Endothelial cell (in vitro differentiated cells): ENCODE data around the gene ATXN10. TPM values are rescaled to one million over a fixed set of nuclear protein-coding genes. Genes with fewer than 3 reads are reported as not detected.
A peak's percentile ranks its signal among the peaks of the same experiment; 100 is the strongest.

Source experiments
- DNase-seq: peaks from one replicate; pipeline ENCODE4 v3.0.0; 2021; ENCODE audit warnings: low spot score
- H3K27ac Mint-ChIP-seq: one replicate; pipeline ENCODE4 v1.8.0; 2021; ENCODE audit warnings: mixed read lengths, inconsistent platforms; ENCODE audit not compliant: unreplicated experiment
- H3K27me3 Mint-ChIP-seq: one replicate; pipeline ENCODE4 v1.8.0; 2021; ENCODE audit warnings: mild to moderate bottlenecking, moderate library complexity, mixed read lengths, inconsistent platforms; ENCODE audit not compliant: unreplicated experiment
- H3K36me3 Mint-ChIP-seq: one replicate; pipeline ENCODE4 v1.8.0; 2021; ENCODE audit warnings: mild to moderate bottlenecking, low read depth, mixed read lengths, inconsistent platforms; ENCODE audit not compliant: unreplicated experiment
- H3K4me1 Mint-ChIP-seq: one replicate; pipeline ENCODE4 v1.8.0; 2021; ENCODE audit warnings: mild to moderate bottlenecking, mixed read lengths, inconsistent platforms; ENCODE audit not compliant: unreplicated experiment
- H3K4me3 Mint-ChIP-seq: one replicate; pipeline ENCODE4 v1.8.0; 2021; ENCODE audit warnings: mild to moderate bottlenecking, mixed read lengths, inconsistent platforms; ENCODE audit not compliant: unreplicated experiment
- H3K9me3 Mint-ChIP-seq: one replicate; pipeline ENCODE4 v1.8.0; 2021; ENCODE audit warnings: mixed read lengths, inconsistent platforms; ENCODE audit not compliant: unreplicated experiment
- total RNA-seq: library from RNA; stranded (reverse); fragmentation: NEBNext Ultra II Directional; extraction: Animal tissue kit (Norgen Biotek cat#: 25700); gene quantifications from one replicate; pipeline ENCODE4 v1.2.1, GENCODE V29; 2021; ENCODE audit not compliant: unreplicated experiment
- TF ChIP-seq, protein P1 (sequence below): fragments of 200-600 bp; sonication (generic); IDR thresholded peaks from one replicate; pipeline ENCODE4 v1.5.0; 2021; ENCODE audit warnings: antibody characterized with exemption; ENCODE audit not compliant: unreplicated experiment

The ATXN10 gene
- total RNA-seq, 1 donor from 2014 or later: 152 TPM

DNA sequence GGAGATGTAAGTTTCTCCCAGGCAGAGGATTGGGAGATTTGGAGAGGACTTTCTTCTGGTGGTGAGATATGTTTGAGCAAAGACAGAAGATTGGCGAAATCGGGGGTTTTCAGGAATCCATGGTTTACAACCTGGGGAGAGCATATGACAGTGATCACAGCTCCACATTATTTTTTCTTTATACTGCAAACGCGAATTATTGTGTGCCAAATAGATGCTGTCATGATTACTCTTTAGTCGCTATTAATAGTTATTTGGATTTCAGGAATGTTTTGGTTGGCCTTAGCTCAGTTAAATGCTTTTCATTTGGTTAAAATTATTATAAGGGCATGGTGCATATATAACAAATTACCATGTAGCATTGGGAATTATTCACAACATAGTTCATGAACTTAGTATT, 15.2 kb downstream of the ATXN10 start:
- TF ChIP-seq, protein P1, sequence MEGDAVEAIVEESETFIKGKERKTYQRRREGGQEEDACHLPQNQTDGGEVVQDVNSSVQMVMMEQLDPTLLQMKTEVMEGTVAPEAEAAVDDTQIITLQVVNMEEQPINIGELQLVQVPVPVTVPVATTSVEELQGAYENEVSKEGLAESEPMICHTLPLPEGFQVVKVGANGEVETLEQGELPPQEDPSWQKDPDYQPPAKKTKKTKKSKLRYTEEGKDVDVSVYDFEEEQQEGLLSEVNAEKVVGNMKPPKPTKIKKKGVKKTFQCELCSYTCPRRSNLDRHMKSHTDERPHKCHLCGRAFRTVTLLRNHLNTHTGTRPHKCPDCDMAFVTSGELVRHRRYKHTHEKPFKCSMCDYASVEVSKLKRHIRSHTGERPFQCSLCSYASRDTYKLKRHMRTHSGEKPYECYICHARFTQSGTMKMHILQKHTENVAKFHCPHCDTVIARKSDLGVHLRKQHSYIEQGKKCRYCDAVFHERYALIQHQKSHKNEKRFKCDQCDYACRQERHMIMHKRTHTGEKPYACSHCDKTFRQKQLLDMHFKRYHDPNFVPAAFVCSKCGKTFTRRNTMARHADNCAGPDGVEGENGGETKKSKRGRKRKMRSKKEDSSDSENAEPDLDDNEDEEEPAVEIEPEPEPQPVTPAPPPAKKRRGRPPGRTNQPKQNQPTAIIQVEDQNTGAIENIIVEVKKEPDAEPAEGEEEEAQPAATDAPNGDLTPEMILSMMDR: no peak
- Mint-ChIP-seq H3K9me3 (no peaks in the 10 kb centered on the region), H3K4me3 (no peak overlapping the region), H3K36me3 (peaks cover 5% of the 10 kb centered on the region), H3K27me3 (no peaks in the 10 kb centered on the region), H3K27ac (no peak overlapping the region), H3K4me1 (peaks cover 11% of the 10 kb centered on the region)
- no peak for DNase-seq

DNA sequence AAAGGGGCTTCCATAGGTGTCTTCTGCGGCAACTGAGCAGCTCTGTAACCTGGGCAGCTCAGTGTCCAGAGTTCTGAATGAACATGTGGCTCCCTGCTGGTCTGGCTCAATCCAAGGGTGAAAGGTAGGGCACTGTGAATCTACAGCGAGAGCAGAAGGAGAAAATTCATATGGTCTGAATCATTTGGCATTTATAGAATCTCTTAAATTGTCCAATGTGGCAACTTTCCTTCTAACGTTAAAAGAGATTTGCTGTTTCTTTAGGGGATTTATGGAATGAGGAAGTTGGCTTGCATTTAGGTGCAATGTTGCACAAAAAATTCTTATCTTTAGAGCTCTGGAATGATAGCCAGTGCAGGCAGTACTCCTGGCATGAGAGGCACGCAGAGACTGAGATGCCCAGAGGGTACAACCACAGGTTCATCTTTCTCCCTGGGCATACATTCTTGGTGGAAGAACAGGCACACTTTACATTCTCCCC, 17.0 kb downstream of the ATXN10 start:
- Mint-ChIP-seq H3K27ac (no peak overlapping the region), H3K4me1 (peaks cover 16% of the 10 kb centered on the region), H3K9me3 (no peaks in the 10 kb centered on the region), H3K36me3 (peaks cover 13% of the 10 kb centered on the region), H3K27me3 (no peaks in the 10 kb centered on the region), H3K4me3 (no peak overlapping the region)
- TF ChIP-seq, protein P1: no peak
- no peak for DNase-seq

DNA sequence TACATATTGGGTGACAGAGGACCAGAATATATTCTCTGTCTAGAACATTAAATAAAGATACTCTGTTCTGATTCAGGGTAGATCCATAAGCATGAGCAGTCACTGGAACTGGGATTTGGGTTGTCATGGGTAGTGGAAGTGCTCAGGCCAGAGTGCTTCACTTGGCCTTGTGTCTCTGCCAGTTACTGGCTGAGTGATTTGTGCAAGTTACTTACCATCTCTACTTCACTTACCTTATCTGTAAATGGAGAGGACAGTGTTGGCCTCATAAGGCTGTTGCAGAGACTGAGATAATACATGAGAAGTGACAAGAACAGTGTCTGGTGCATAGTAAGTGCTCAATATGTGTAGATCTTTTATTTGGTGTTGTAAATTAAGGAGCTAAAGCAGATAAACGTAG, 17.6 kb downstream of the ATXN10 start:
- no peak overlapping the region for H3K27ac Mint-ChIP-seq
- no peaks in the 10 kb centered on the region for H3K27me3 Mint-ChIP-seq
- peaks cover 16% of the 10 kb centered on the region for H3K4me1 Mint-ChIP-seq
- DNase-seq: no peak
- peaks cover 17% of the 10 kb centered on the region for H3K36me3 Mint-ChIP-seq
- H3K4me3 Mint-ChIP-seq: no peak overlapping the region
- H3K9me3 Mint-ChIP-seq: no peaks in the 10 kb centered on the region
- TF ChIP-seq, protein P1: no peak

DNA sequence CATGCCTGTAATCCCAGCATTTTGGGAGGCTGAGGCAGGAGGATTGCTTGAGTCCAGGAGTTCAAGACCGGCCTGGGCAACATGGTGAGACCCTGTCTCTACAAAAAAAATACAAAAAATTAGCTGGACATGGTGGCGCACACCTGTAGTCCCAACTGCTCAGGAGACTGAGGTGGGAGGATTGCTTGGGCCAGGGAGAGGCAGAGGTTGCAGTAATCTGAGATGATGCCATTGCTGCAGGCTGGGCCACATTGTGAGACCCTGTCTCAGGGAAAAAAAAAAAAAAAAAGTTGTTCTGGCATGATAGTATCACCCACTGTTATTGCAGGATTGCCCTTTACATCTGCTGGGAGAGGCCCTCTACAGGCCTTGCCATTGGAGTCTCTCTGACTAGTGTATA, 18.4 kb downstream of the ATXN10 start:
- peaks cover 16% of the 10 kb centered on the region for H3K4me1 Mint-ChIP-seq
- peaks cover 17% of the 10 kb centered on the region for H3K36me3 Mint-ChIP-seq
- no peak overlapping the region for H3K27ac Mint-ChIP-seq
- H3K4me3 Mint-ChIP-seq: no peak overlapping the region
- DNase-seq: no peak
- TF ChIP-seq, protein P1: no peak
- no peaks in the 10 kb centered on the region for H3K27me3 Mint-ChIP-seq
- H3K9me3 Mint-ChIP-seq: no peaks in the 10 kb centered on the region

DNA sequence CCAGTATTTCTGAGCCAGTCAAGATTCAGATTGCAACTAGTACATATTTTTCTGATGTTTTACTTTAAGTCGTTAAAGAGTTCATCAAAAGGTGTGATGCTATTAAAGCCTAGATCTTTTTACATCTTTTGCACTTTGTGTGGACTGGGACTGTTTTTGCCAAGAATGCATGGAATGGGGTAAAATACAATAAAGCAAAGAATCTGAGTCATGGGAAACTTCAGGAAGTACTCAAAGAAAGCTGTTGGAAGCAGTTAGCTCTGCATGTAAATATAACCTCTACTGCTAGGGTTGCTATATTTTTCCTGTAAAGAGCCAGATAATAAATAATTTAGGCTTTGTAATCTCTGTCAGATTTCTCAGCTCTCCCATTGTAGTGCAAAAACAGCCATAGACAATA, 20.9 kb downstream of the ATXN10 start:
- no peak overlapping the region for H3K4me3 Mint-ChIP-seq
- H3K9me3 Mint-ChIP-seq: no peaks in the 10 kb centered on the region
- H3K27ac Mint-ChIP-seq: peak overlapping the region; percentile 65
- peaks cover 2% of the 10 kb centered on the region for H3K27me3 Mint-ChIP-seq
- TF ChIP-seq, protein P1: no peak
- peaks cover 16% of the 10 kb centered on the region for H3K4me1 Mint-ChIP-seq
- no peak for DNase-seq
- peaks cover 17% of the 10 kb centered on the region for H3K36me3 Mint-ChIP-seq
